H1 (cell line): ENCODE results near the gene RAD23A.

Experiments used
- ATF2 ChIP-seq: IDR thresholded peaks from 2 replicates; pipeline ENCODE4 v1.6.1; 2012; ENCODE audit warnings: low read length, inconsistent platforms
- CHD2 ChIP-seq: IDR thresholded peaks from 2 replicates; pipeline ENCODE4 v1.6.1; 2012; ENCODE audit warnings: low read length, improper control_type of control experiment
- CTCF ChIP-seq, 3 experiments: IDR thresholded peaks; 1 replicate in 2 of 3; 2 replicates in 1 of 3; pipeline versions ENCODE4 v1.5.1 to v1.6.1; 2011; ENCODE audit warnings: low read length in 3 of 3, mild to moderate bottlenecking in 3 of 3, inconsistent platforms in 2 of 3, low read depth in 1 of 3, moderate library complexity in 1 of 3; ENCODE audit not compliant: insufficient read depth in 1 of 3; ENCODE audit errors: control extremely low read depth in 1 of 3
- FOSL1 ChIP-seq: IDR thresholded peaks from 2 replicates; pipeline ENCODE4 v1.6.1; 2011; ENCODE audit warnings: mild to moderate bottlenecking, low read depth, low read length, moderate library complexity; ENCODE audit not compliant: insufficient read depth
- JUND ChIP-seq: IDR thresholded peaks from 2 replicates; pipeline ENCODE4 v1.6.1; 2011; ENCODE audit warnings: mild to moderate bottlenecking, improper control_type of control experiment, low read length
- MAFK ChIP-seq: IDR thresholded peaks from 2 replicates; pipeline ENCODE4 v1.6.1; 2012; ENCODE audit warnings: low read depth, mild to moderate bottlenecking, improper control_type of control experiment, low read length
- NRF1 ChIP-seq: IDR thresholded peaks from 2 replicates; pipeline ENCODE4 v1.6.1; 2011; ENCODE audit warnings: mild to moderate bottlenecking, low read depth, low read length, improper control_type of control experiment
- POLR2A ChIP-seq, 2 experiments: IDR thresholded peaks; 1 replicate in 1 of 2; 2 replicates in 1 of 2; pipeline ENCODE4 v1.6.1; 2011; ENCODE audit warnings: low read depth in 2 of 2, low read length in 2 of 2, mild to moderate bottlenecking in 2 of 2; ENCODE audit errors: control extremely low read depth in 1 of 2
- SAP30 ChIP-seq: fragments of 300-600 bp; sonication (generic); IDR thresholded peaks from 2 replicates; pipeline ENCODE4 v1.7.1; 2012; ENCODE audit warnings: low read length, moderate library complexity, mild to moderate bottlenecking, inconsistent platforms; ENCODE audit not compliant: insufficient read depth, insufficient replicate concordance
- SIN3A ChIP-seq, 2 experiments: IDR thresholded peaks in 1 of 2; conservative IDR thresholded peaks in 1 of 2; 2 replicates each; pipeline ENCODE4 v1.6.1; 2011 to 2012; ENCODE audit warnings: low read length in 2 of 2, improper control_type of control experiment in 1 of 2, low read depth in 1 of 2, mild to moderate bottlenecking in 1 of 2
- TEAD4 ChIP-seq: IDR thresholded peaks from 2 replicates; pipeline ENCODE4 v1.6.1; 2012; ENCODE audit warnings: low read depth, low read length, inconsistent platforms, mixed read lengths

- TF ChIP-seq SIN3A (conservative IDR thresholded peaks at IDR 0.05 in 1 of 2, IDR thresholded peaks at IDR 0.05 in 1 of 2; ENCODE audit: low read depth in 1 of 2, low read length in 2 of 2) = no peak
- TF ChIP-seq FOSL1 = no peak
- no peak for TF ChIP-seq NRF1
- TF ChIP-seq CTCF (IDR thresholded peaks at IDR 0.05; ENCODE audit: control extremely low read depth in 1 of 3, insufficient read depth in 1 of 3, low read depth in 1 of 3, low read length in 3 of 3) = no peak
- TF ChIP-seq ATF2 = no peak
- TF ChIP-seq TEAD4 = no peak
- TF ChIP-seq POLR2A (IDR thresholded peaks at IDR 0.05; ENCODE audit: control extremely low read depth in 1 of 2, low read depth in 2 of 2, low read length in 2 of 2) = peak; percentile 46 to 48; a peak in 2 of 3 replicates
- no peak for TF ChIP-seq JUND
- no peak for TF ChIP-seq MAFK
- TF ChIP-seq SAP30 = no peak
- no peak for TF ChIP-seq CHD2
These were observed 7.6 kb downstream of the RAD23A start for GRCh38 chr19:12953138-12953798.
